ENCODE data around the gene SKAP2.

DNA sequence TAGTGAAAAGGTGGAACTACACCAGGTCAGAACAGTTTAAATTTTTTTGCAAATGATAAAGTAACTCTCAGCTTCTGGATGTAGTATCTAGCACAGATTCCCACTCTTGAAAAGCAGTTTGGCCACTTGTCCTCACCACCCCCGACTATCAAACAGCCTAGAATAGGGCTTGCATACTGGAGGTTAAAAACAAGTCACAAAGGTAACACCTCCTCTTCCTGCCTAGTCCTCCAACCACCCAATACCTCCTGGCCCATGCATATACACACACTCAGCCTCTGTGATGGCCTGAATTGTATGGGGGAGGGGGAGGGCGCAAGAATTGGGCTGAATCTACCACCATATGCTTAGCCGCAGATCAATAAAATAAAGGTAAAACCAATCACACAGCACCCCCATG lies 5.7 kb downstream of the SKAP2 start:
- TF ChIP-seq YY1 (IDR thresholded peaks at IDR 0.05; ENCODE audit: low read depth, low read length) (no peak), POLR2A (IDR thresholded peaks at IDR 0.05; ENCODE audit: low read depth, low read length) (no peak), TARDBP (IDR thresholded peaks at IDR 0.05; ENCODE audit: borderline replicate concordance) (no peak), KAT2A (conservative IDR thresholded peaks at IDR 0.05; ENCODE audit: control insufficient read depth, low read depth, low read length) (no peak), SREBF2 (IDR thresholded peaks at IDR 0.05; ENCODE audit: low read length) (no peak)
- TF ChIP-seq, protein P1, sequence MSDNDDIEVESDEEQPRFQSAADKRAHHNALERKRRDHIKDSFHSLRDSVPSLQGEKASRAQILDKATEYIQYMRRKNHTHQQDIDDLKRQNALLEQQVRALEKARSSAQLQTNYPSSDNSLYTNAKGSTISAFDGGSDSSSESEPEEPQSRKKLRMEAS (IDR thresholded peaks at IDR 0.05; ENCODE audit: low read depth, low read length), result no peak
- TF ChIP-seq, protein P2, sequence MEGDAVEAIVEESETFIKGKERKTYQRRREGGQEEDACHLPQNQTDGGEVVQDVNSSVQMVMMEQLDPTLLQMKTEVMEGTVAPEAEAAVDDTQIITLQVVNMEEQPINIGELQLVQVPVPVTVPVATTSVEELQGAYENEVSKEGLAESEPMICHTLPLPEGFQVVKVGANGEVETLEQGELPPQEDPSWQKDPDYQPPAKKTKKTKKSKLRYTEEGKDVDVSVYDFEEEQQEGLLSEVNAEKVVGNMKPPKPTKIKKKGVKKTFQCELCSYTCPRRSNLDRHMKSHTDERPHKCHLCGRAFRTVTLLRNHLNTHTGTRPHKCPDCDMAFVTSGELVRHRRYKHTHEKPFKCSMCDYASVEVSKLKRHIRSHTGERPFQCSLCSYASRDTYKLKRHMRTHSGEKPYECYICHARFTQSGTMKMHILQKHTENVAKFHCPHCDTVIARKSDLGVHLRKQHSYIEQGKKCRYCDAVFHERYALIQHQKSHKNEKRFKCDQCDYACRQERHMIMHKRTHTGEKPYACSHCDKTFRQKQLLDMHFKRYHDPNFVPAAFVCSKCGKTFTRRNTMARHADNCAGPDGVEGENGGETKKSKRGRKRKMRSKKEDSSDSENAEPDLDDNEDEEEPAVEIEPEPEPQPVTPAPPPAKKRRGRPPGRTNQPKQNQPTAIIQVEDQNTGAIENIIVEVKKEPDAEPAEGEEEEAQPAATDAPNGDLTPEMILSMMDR (IDR thresholded peaks at IDR 0.05 in 2 of 3, conservative IDR thresholded peaks at IDR 0.05 in 1 of 3; ENCODE audit: control insufficient read depth in 2 of 3, extremely low read depth in 1 of 3, insufficient read depth in 1 of 3, low read depth in 3 of 3, low read length in 3 of 3), result no peak

Measured in GM12878 (cell line).